A549 (cell line): ENCODE measurements around the gene FAM20A. TPM values are rescaled to one million over a fixed set of nuclear protein-coding genes. Genes with fewer than 3 reads are reported as not detected.

Source experiments
- ATAC-seq, 2 experiments: fragments of 200-7000 bp in 1 of 2; fragments of >200 bp in 1 of 2; cut with Nextera tagmentation in 1 of 2; cut with Tn5 transposase in 1 of 2; 3 replicates each; pipeline versions ENCODE4 v1.8.0 to v1.9.1; 2018 to 2020; ENCODE audit warnings: mild to moderate bottlenecking in 1 of 2, moderate library complexity in 1 of 2
- CTCF ChIA-PET: fragments of 300-600 bp; sonication (Branson Sonifier 250); formaldehyde crosslinking; extraction: SDS; loops from one replicate; lab custom pipeline; 2021; ENCODE audit warnings: antibody characterized with exemption, inconsistent platforms; lab: Yijun Ruan, JAX
- POLR2A ChIA-PET: fragments of 350-600 bp; formaldehyde crosslinking; extraction: SDS; loops from one replicate; lab custom pipeline; 2021; ENCODE audit warnings: antibody characterized with exemption, inconsistent platforms; lab: Yijun Ruan, JAX
- DNase-seq, 2 experiments: peaks; one replicate each; pipeline versions ENCODE4 v3.0.0 to v3.0.0-alpha.2; 2011 to 2016; ENCODE audit warnings: low read depth in 1 of 2, low spot score in 1 of 2
- FAIRE-seq: peaks from 2 replicates; lab custom pipeline; 2011; peaks lifted over from hg19 to GRCh38; lab: Jason Lieb, UNC
- H3K27ac ChIP-seq, 2 experiments: fragments of >200 bp; sonication (Bioruptor Twin); formaldehyde crosslinking; 3 replicates each; pipeline ENCODE4 v1.5.1; 2016 to 2017
- H3K4me1 ChIP-seq: fragments of >200 bp; sonication (Bioruptor Twin); formaldehyde crosslinking; 3 replicates; pipeline ENCODE4 v1.6.1; 2016
- H3K4me2 ChIP-seq: fragments of >200 bp; sonication (Bioruptor Twin); formaldehyde crosslinking; 3 replicates; pipeline ENCODE4 v1.6.1; 2016
- H3K4me3 ChIP-seq: fragments of >200 bp; sonication (Bioruptor Twin); formaldehyde crosslinking; 3 replicates; pipeline ENCODE4 v1.5.1; 2016
- H3K9me3 ChIP-seq: fragments of >200 bp; sonication (Bioruptor Twin); formaldehyde crosslinking; 3 replicates; pipeline ENCODE4 v1.6.1; 2016
- BHLHE40 ChIP-seq: IDR thresholded peaks from 2 replicates; pipeline ENCODE4 v1.6.1; 2012; ENCODE audit warnings: low read depth, low read length, inconsistent platforms
- CBX8 ChIP-seq: fragments of 200-600 bp; sonication (generic); IDR thresholded peaks from 2 replicates; pipeline ENCODE4 v1.6.1; 2016
- CEBPB ChIP-seq, 2 experiments: fragments of >200 bp in 1 of 2; sonication (Bioruptor Twin) in 1 of 2; formaldehyde crosslinking in 1 of 2; IDR thresholded peaks; 2 replicates each; pipeline ENCODE4 v1.6.1; 2012 to 2016
- CHD4 ChIP-seq: fragments of 200-600 bp; sonication (generic); IDR thresholded peaks from 2 replicates; pipeline ENCODE4 v1.6.1; 2016; ENCODE audit warnings: antibody characterized with exemption, mild to moderate bottlenecking, borderline replicate concordance
- EHF ChIP-seq: fragments of 250-450 bp; sonication (Bioruptor Pico); IDR thresholded peaks from 2 replicates; pipeline ENCODE4 v1.5.0; 2020; ENCODE audit warnings: mild to moderate bottlenecking
- HOXB13 ChIP-seq: fragments of 250-450 bp; sonication (Bioruptor Pico); IDR thresholded peaks from 2 replicates; pipeline ENCODE4 v1.5.0; 2020; ENCODE audit warnings: low read depth, mild to moderate bottlenecking, moderate library complexity
- HOXB5 ChIP-seq: fragments of 250-450 bp; sonication (Bioruptor Pico); IDR thresholded peaks from 2 replicates; pipeline ENCODE4 v1.5.0; 2020; ENCODE audit warnings: mild to moderate bottlenecking, moderate library complexity
- JUN ChIP-seq, 2 experiments: fragments of >200 bp; sonication (Bioruptor Twin); formaldehyde crosslinking; IDR thresholded peaks; 2 replicates in 1 of 2; 3 replicates in 1 of 2; pipeline ENCODE4 v1.6.1; 2016 to 2017
- KDM5A ChIP-seq: fragments of 200-600 bp; sonication (generic); IDR thresholded peaks from 2 replicates; pipeline ENCODE4 v1.6.1; 2016; ENCODE audit warnings: antibody characterized with exemption, mild to moderate bottlenecking
- MAFK ChIP-seq: fragments of 450-650 bp; IDR thresholded peaks from 2 replicates; pipeline ENCODE4 v1.6.1; 2014; ENCODE audit not compliant: partially characterized antibody
- PHF8 ChIP-seq: fragments of 200-600 bp; sonication (generic); IDR thresholded peaks from 2 replicates; pipeline ENCODE4 v1.6.1; 2016; ENCODE audit warnings: low read depth, mild to moderate bottlenecking, antibody characterized with exemption, moderate library complexity, borderline replicate concordance
- RAD21 ChIP-seq, 2 experiments: fragments of >200 bp in 1 of 2; sonication (Bioruptor Twin) in 1 of 2; formaldehyde crosslinking in 1 of 2; IDR thresholded peaks in 1 of 2; conservative IDR thresholded peaks in 1 of 2; 2 replicates in 1 of 2; 3 replicates in 1 of 2; pipeline ENCODE4 v1.6.1; 2012 to 2018; ENCODE audit warnings: inconsistent platforms in 1 of 2
- RCOR1 ChIP-seq: fragments of 150-350 bp; IDR thresholded peaks from 2 replicates; pipeline ENCODE4 v1.6.1; 2014; ENCODE audit warnings: antibody characterized with exemption, low read length, low read depth
- SREBF2 ChIP-seq: fragments of 450-650 bp; IDR thresholded peaks from 2 replicates; pipeline ENCODE4 v1.6.1; 2014; ENCODE audit warnings: mild to moderate bottlenecking, moderate library complexity
- TFCP2L1 ChIP-seq: fragments of 250-450 bp; sonication (Bioruptor Pico); IDR thresholded peaks from 2 replicates; pipeline ENCODE4 v1.5.0; 2021; ENCODE audit warnings: mild to moderate bottlenecking
- ZFP36 ChIP-seq: fragments of 450-650 bp; IDR thresholded peaks from 2 replicates; pipeline ENCODE4 v1.6.1; 2014; ENCODE audit warnings: borderline replicate concordance; ENCODE audit not compliant: partially characterized antibody
- WGBS: methylation state at CpG from one replicate; pipeline ENCODE4 v1.1.6; 2017; ENCODE audit errors: missing lambda C conversion rate; 5-methylcytosine and 5-hydroxymethylcytosine counted together
- polyA plus RNA-seq, 4 experiments: library from polyadenylated mRNA; depleted of rRNA in 3 of 4; stranded (reverse); fragments of >200 nt; fragmentation: RNase III in 1 of 4; extraction: RNeasy Plus Mini Kit Qiagen cat#74134 plus additional on column Dnase treatment in 1 of 4; gene quantifications; 2 replicates in 3 of 4; 3 replicates in 1 of 4; pipeline ENCODE4 v1.2.3, GENCODE V29; 2011 to 2017
- TF ChIP-seq, protein P1 (sequence below): fragments of >200 bp; sonication (Bioruptor Twin); formaldehyde crosslinking; IDR thresholded peaks from 3 replicates; pipeline ENCODE4 v1.5.1; 2016

The FAM20A gene
- polyA plus RNA-seq, 2 of the 4 experiments (the other 2 are of a cell fraction): 0.05 to 0.09 TPM

DNA sequence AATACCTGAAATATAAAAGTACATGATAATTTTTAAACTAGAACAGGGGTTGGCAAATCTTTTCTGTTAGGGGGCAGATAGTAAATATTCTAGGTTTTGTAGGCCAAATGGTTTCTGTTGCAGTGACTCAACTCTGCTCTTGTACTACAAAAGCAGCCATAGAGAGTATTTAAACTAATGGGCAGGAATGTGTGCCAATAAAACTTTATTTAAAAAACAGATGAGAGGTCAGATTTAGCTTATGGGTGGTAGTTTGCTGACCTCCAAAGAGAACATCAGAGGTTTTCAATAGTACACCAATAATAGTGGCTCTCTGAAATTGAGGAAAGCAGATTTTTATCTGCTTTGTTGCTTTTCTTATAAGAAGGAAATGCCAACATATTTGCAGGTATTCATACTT, 15.2 kb upstream of the FAM20A start:
- TF ChIP-seq, protein P1, sequence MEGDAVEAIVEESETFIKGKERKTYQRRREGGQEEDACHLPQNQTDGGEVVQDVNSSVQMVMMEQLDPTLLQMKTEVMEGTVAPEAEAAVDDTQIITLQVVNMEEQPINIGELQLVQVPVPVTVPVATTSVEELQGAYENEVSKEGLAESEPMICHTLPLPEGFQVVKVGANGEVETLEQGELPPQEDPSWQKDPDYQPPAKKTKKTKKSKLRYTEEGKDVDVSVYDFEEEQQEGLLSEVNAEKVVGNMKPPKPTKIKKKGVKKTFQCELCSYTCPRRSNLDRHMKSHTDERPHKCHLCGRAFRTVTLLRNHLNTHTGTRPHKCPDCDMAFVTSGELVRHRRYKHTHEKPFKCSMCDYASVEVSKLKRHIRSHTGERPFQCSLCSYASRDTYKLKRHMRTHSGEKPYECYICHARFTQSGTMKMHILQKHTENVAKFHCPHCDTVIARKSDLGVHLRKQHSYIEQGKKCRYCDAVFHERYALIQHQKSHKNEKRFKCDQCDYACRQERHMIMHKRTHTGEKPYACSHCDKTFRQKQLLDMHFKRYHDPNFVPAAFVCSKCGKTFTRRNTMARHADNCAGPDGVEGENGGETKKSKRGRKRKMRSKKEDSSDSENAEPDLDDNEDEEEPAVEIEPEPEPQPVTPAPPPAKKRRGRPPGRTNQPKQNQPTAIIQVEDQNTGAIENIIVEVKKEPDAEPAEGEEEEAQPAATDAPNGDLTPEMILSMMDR: no peak
- TF ChIP-seq CBX8: no peak
- no peak for TF ChIP-seq PHF8
- TF ChIP-seq MAFK: no peak
- TF ChIP-seq HOXB13: no peak
- no peak for TF ChIP-seq KDM5A
- TF ChIP-seq TFCP2L1 (CRISPR knock-in tag): no peak
- no peak for TF ChIP-seq ZFP36
- no peak for TF ChIP-seq HOXB5 (CRISPR knock-in tag)
- no peak for TF ChIP-seq BHLHE40
- TF ChIP-seq CHD4: no peak
- CTCF ChIA-PET: interaction anchor here (1.1 kb wide), 1 partner anchor 14 kb away, joined by 3 read pairs; no protein-coding TSS in a partner anchor

DNA sequence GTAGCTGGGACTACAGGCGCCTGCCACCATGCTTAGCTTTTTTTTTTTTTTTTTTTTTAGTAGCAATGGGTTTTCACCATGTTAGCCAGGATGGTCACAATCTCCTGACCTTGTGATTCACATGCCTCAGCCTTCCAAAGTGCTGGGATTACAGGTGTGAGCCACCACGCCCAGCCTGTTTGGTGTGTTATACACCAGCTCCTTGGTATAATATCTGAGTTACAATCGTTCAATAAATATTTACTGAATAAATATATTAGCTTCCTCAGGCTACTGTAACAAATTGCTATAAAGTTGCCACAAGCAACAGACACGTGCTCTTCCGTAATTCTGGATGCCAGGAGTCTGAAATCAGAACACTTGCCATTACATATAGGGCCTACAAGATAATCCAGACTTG, 13.6 kb upstream of the FAM20A start:
- TF ChIP-seq RCOR1 (no peak), EHF (CRISPR knock-in tag) (no peak)
- H3K9me3 ChIP-seq: peaks cover 8% of the 10 kb centered on the region; the same call in 1 of the 3 replicates
- no peak for ATAC-seq
- no peak for DNase-seq
- no peak for FAIRE-seq
- POLR2A ChIA-PET: interaction anchor here (0.6 kb wide), 1 partner anchor 340 kb away, joined by 4 read pairs; no protein-coding TSS in a partner anchor
- no peak overlapping the region for H3K4me2 ChIP-seq
- no peak overlapping the region for H3K27ac ChIP-seq
- no peaks in the 10 kb centered on the region for H3K4me1 ChIP-seq
- no peak overlapping the region for H3K4me3 ChIP-seq
- WGBS: 41% methylated on average over 5 of the region's 5 CpGs
- CTCF ChIA-PET: interaction anchor here (0.6 to 1.6 kb wide), 9 partner anchors 9 to 276 kb away, joined by 3 to 5 read pairs (median 3); no protein-coding TSS in a partner anchor

More for the DNA sequence above, 15.2 kb upstream of the FAM20A start:
- POLR2A ChIA-PET: no interaction called here
- DNase-seq: no peak
- no peaks in the 10 kb centered on the region for H3K4me1 ChIP-seq
- H3K9me3 ChIP-seq: no peaks in the 10 kb centered on the region
- no peak for ATAC-seq
- H3K27ac ChIP-seq: no peak overlapping the region
- H3K4me2 ChIP-seq: no peak overlapping the region
- no peak for FAIRE-seq
- H3K4me3 ChIP-seq: no peak overlapping the region

DNA sequence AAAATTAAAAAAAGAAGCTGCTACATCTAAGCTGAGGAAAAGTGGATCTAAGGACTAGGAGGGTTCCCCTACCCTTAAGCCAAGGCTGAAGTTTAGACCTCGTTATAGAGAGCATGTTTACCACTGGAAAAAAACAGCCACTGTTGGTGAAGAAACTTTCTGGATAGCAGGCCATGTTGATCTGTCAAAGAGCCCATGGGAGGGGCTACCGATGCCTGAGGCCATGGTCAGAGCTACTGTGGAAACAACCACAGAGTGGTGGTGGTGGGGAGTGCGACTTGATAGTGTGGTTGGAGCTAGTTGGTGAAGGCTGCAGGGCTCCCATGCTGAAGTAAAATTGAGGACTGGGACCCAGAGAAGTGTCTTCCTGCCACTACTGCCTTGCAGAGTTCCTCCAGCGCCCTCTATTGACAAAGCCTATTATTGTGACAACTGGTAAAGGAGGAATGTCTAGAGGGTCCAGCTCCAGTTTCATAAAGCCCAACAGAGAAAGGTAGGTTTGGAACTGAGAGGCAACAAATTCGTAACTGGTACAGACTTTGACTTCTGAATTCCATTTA, 12.7 kb upstream of the FAM20A start:
- ChIA-PET CTCF (interaction anchor here (0.6 to 1.6 kb wide), 13 partner anchors 8 to 80 kb away, joined by 3 to 5 read pairs (median 3); no protein-coding TSS in a partner anchor), POLR2A (interaction anchor here (0.6 kb wide), 1 partner anchor 339 kb away, joined by 4 read pairs; no protein-coding TSS in a partner anchor)
- FAIRE-seq (no peak), ATAC-seq (peak; percentile 61 to 84; a peak in 3 of 6 replicates), DNase-seq (peak; percentile 21 to 62)
- no peak overlapping the region for H3K4me3 ChIP-seq
- H3K9me3 ChIP-seq: peaks cover 16% of the 10 kb centered on the region; the same call in 2 of the 3 replicates
- no peaks in the 10 kb centered on the region for H3K4me1 ChIP-seq
- H3K4me2 ChIP-seq: no peak overlapping the region
- TF ChIP-seq CEBPB (IDR thresholded peaks at IDR 0.05) (no peak), SREBF2 (no peak), RAD21 (conservative IDR thresholded peaks at IDR 0.05 in 1 of 2, IDR thresholded peaks at IDR 0.05 in 1 of 2) (peak; percentile 33 to 60; a peak in 4 of 5 replicates), JUN (IDR thresholded peaks at IDR 0.05) (no peak), CHD4 (no peak)
- TF ChIP-seq, protein P1: peak; percentile 46
- WGBS: 12% methylated on average over 5 of the region's 5 CpGs
- no peak overlapping the region for H3K27ac ChIP-seq
